RKO (cell line): ENCODE data around the gene CPT1A.

ENCODE experiments used
- DNase-seq: peaks from one replicate; pipeline ENCODE4 v3.0.0-alpha.2; 2016; ENCODE audit warnings: low spot score

Gene CPT1A

DNA sequence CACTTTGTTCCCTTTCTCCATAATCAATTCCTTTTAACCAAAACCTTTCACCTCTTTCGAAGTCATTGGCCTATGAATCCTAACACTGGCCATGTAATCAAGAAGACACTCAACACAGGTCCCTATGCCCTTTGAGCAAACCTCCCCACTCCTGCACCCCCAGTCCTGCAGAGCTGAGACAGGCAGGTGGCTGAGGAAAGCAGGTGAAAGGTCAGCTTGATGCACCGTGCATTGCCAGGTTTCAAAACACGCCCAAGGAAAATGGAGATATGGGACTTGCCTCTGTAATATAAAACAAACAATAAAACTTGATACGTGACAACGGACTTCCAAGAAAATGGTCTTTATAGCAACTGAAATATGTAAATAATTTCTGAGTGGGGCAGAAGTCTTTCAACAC lies 10.6 kb downstream of the CPT1A start:
- DNase-seq, result no peak

DNA sequence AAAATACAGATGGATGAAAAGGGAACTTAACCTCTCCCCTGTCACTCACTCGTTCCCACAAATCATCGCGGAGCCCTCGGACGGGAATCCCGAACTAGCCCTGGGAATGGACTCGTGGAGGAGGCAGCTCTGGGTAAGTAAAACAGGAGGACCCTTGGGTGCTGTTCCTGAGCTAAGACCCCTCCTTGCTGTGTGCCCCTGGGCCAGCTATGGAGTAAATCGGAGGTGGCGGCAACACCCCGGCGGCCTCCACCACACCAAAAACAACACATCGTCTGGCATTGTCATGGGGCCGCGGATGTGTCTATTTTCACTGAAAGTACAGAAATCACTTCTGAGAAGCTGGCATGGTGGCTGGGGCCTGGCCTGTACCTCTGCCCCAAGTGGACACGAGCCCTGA lies 12.1 kb downstream of the CPT1A start:
- no peak for DNase-seq

DNA sequence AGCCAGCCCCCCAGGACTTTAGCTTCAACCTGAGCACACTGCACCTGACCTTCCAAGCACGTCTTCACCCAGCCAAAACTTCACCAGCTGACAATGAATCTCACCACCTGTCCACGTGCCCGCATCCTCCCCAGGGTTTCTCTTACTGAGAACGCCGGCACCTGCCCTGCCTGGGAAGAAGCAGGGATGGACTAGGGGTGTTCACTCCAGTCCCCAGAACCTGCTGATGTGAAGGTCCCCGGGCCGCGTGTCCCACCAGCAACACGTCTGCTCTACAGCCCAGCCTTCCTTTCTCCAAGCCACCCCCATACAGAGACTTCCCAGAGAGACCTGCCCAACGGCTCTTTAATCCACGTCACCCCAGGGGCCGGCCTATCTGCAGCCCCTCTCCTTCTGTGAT lies 12.8 kb downstream of the CPT1A start:
- no peak for DNase-seq

DNA sequence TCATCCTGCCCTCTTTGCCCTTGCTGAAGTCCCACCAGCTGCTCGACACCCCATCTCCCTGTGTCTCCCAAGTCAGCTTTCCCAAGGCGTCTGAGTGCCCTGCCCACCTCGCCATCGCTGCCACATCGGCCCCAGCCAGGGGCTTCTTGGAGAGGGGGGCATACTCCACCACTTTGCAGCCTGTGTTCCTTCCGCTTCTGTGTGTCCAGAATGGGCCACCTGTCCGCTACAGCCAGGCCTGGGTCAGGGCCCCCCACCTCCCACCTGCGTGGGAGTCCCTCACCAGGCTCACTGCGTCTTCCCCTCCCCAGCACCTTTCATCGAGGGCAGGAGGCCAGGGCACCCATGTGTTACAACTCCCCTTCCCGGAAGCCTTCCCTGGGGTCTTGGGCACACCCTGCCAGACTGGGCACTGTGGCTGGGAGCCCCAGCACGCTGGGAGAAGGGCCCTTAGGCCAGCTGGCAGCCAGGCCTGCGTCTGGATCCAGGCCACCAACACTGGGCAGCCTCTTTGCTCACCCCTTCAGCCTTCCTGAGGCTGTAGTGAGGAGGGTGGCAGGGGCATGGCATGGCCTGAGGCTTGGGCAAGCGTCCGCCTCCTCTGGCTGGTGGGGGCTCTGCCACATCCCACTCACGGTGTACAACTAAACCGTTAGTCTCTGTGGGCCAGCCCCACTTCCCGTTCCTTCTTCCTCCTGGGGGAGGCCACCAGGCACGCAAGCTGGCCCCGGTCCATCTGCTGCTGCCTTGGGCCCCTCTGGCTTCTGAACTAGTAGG lies 13.4 kb downstream of the CPT1A start:
- no peak for DNase-seq

DNA sequence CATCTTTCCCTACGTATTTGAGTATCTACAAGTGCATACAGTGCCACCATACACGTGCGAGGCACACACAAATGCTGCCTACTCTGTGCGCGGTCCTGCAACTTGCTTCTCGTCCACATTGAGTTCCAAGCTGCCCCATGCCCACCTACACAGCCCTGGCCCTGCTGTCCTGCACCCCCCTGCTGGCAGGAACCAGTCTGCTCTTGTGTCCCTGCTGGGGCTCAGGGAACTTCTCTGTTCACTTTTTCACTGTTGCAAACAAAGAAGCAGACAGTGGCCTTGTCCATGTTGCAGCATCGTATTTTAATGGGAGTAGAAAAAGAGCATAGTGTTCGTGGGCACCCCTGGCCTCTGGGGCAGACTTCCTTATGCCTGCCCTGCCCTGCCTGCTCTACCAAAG lies 14.0 kb downstream of the CPT1A start:
- no peak for DNase-seq

DNA sequence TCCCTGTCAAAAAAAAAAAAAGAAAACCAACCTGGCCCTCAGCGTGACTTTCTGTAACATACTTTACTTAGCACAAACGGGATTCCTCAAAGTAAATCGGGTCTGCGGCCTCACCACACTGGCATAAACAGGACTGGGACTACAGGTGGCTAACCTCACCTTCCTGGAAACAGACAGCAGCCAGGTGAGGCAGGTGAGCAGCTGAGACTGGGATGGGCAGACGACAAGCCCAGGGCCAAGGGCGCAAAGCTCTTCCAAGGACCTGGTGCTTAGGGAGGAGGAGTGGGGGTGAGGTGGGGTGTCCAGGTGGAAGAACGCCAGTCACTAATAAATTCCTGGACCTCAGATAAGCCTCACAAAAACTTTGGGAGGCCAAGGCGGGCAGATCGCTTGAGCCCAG lies 15.0 kb downstream of the CPT1A start:
- no peak for DNase-seq

DNA sequence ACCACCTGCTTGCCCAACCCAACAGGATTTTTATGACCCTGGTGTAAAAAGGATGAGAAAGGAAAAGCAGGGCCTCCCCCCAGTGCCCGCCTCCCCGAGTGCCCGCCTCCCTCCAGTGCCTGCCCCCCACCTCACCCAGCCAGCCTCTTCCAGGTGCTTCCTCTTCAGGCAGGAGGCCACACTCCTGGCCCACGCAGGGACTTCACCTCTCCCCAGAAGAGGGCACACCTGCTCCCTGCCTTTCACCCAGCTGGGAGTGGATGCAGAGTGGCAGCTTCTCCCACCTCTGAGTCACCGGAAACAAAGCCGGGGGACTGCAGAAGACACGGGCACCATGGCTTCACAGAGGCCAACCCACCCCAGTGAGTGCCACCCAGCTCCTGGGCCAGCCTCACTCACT lies 16.1 kb downstream of the CPT1A start:
- DNase-seq, result no peak

DNA sequence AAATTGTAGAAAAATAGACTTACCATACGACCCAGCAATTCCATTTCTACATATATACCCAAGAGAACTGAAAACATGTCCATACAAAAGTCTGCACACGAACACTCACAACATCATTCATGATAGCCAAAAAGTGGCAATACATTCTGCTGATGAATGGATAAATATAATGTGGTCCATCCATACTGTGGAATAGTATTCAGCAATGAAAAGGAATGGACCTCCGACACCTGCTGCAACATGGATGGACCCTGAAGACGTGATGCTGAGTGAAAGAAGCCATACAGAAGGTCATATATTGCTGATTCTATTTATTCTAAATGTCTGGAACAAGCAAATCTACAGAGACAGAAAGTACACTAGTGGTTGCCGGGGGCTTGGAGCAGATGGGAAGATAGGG lies 19.2 kb downstream of the CPT1A start:
- DNase-seq, result no peak

DNA sequence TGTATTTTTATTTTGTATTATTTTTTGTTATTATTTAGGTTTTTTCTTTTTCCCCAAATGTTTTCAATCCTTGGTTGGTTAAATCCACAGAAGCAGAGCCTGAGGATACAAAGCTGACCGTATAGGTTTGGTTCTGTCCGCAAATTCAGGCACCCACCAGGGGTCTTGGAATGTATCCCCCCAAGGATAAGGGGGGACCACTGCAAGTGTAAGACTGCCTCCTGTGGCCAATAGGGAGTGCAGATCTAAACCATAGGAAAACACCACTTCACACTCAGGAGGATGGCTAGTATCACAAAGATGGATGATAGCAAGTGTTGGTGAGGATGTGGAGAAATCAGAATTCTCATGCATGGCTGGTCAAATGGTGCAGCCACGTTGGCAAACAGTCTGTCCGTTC lies 20.0 kb downstream of the CPT1A start:
- DNase-seq, result no peak

DNA sequence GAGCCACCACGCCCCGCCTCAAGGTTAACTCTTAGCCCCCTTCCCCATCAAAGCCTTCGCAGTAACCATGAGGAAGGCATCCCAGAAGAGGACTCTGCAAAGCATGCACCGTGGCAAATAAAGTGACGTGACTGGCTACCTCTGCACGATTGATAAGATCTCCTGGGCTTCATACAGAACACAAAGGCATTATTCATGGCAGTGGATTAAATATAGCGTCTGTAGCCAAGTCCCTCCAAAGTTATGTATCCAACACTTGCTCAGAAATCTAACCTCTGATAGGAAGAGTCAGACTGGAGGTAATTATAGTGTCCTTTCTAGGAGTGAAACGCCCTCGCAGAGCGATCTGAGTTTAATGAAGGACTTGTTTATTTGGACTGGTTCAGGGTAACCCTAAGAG lies 22.4 kb downstream of the CPT1A start:
- DNase-seq, result no peak

DNA sequence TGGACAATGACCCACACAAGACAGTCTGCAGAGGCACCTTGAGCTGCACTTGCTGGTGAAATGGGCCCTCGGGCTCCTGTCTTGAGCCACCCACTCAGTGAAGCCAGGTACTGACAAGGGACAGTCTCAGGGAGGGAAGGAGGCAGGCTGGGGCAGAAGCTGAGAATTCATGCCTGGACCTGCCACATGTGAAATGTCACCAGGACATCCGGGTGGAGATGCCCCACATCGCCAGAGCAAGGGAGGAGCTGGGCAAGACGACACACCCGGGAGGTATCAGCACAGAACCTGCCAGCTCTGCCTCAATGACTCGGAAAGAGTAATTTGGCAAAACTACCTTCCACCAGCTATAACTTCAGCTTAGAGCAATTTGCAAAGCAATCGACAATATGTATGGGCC lies 23.5 kb downstream of the CPT1A start:
- DNase-seq, result no peak

DNA sequence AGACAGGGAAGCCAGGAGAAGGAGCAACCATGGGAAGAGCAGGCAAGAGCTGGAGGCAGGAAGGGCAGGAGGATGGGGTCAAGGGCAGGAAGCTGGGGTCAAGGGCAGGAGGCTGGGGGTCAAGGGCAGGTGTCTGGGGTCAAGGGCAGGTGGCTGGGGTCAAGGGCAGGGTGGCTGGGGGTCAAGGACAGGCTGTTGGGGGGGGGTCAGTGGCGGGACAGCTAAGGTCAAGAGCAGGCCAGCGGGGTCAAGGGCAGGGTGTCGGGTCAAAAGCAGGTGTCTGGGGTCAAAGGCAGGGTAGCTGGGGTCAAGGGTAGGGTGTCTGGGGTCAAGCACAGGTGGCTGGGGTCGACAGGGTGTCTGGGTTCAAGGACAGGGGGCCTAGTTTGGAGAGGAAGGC lies 24.2 kb downstream of the CPT1A start:
- DNase-seq, result no peak

DNA sequence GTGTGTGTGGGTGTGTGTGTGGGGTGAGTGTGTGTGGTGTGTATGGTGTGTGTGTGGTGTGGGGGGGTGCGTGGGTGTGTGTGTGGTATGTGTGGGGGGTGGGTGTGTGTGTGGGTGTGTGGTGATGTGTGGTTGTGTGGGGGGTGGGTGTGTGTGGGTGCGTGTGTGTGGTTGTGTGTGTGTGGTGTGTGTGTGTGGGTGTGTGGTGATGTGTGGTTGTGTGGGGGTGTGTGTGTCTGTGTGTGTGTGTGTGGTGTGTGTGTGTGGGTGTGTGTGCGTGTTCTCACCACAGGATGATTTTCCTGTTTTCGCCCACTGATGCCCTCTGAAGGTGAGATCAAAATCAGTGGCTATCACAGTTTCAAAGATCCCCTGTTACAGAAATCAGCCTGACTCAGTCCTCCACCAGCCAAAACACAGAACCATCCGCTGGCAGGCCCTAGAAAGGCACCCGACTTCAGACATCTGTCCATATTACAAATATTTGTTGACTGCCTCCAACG lies 24.7 kb downstream of the CPT1A start:
- DNase-seq, result no peak

DNA sequence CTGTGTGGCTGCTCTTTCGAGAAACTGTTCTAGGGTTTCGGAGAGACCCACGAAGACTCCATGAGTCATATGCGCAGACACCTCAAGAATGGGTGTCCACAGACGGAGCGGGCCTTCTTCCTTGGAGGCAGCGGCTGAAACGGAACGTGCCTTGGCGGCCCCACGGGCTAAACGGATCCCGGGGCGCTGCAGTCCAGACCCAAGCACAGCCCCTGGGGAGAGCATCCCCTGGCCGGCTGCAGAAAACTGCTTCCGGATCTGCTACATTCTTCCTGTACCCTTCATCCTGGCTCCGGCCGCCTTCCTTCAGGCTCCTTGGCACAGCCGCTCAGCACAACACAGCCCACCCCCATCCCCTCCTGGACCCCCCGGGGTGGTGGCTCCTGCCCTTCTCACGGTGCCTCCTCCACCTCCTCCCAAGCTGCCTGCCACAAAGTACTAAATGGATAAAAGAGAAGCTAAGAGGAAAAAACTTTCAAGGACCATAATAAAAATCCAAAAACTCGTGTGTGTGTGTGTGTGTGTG lies 25.4 kb downstream of the CPT1A start:
- DNase-seq, result no peak

DNA sequence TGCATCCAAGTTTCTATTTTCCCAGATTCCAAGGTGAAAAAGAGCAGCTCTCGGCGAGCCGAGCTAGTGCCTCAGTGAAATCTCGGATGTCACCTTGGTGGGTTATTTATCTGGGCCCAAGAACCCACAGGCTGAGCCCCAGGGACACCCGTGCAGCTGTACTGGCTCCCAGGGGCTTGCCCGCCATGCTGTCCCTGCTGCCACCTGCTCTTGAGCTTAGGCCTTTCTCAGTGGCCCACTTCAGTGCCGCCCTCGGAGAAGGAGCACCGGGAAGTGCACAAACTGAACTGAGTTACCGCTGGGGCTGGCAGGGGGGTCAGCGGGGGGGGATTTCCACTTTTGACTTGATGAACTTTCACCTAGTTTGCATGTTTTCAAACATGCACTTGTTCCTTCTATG lies 27.9 kb downstream of the CPT1A start:
- DNase-seq, result no peak

DNA sequence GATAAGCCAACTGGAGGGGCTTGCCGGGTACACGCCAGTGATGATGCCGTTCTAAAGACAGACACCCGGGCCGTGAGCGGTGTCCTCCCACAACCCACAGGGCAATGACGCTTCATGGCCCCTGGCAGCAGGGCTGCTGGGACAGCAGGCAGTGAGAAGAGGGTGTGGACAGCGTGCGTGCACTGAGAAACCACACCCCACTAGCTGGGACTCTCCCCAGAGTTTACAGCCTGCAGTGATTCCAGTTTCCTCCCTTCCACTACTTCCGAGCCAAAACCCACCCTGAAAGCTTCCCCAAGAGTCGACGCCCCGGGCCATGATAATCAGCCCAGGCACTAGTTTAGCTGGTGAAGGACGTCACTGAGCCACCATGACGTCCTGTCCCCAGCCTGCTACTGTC lies 29.2 kb downstream of the CPT1A start:
- DNase-seq, result no peak

DNA sequence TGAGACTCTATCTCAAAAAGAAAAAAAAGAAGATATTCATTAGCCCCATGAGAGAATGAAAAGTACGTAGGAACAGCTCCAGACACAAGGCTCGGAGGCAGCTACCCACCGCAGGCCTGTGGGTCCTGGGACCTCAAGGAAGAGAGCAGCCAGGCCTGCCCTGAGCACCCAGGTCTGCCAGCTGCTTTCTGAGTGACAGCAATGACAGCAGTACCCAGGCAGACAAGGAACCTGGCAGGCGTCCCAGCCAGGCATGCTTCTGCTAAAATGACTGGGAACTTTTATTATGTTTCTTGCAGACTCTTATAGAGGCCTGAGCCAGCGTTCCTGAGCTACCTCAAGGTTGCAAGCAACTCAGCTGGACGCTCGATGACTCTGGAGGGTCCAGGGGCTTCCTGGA lies 31.6 kb downstream of the CPT1A start:
- DNase-seq, result no peak

DNA sequence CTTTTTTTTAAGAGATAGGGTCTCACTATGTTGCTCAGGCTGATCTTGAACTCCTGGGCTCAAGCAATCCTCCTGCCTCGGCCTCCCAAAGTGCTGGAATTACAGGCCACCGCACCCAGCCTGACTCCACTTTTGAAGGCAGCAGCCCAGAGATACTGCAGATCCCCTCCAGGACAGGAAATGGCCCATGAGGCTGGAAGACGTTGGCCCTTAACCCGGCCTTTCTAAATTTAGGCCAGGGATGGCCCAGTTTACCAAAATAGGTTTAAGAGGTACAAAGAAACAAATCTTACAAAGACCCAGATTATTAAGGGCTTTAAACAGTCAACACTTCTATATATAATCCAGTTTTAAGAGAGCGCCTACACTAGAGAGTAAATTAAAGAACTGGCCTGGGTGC lies 32.2 kb downstream of the CPT1A start:
- no peak for DNase-seq

DNA sequence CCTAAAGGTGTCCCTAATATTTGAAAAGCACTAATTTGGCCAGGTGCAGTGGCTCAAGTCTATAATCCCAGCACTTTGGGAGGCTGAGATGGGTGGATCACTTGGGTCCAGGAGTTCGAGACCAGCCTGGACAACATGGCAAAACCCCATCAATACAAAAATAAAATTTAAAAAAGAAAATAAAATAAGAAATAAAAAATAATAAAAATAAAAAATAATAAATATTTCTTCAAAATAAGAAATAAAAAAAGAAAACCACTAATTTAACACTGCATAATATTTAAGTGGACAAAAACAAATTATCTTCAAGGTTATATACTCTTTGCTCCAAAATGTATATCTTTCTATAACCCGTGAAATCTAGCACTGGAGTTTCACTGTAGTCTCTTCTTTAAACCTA lies 32.9 kb downstream of the CPT1A start:
- DNase-seq, result no peak

DNA sequence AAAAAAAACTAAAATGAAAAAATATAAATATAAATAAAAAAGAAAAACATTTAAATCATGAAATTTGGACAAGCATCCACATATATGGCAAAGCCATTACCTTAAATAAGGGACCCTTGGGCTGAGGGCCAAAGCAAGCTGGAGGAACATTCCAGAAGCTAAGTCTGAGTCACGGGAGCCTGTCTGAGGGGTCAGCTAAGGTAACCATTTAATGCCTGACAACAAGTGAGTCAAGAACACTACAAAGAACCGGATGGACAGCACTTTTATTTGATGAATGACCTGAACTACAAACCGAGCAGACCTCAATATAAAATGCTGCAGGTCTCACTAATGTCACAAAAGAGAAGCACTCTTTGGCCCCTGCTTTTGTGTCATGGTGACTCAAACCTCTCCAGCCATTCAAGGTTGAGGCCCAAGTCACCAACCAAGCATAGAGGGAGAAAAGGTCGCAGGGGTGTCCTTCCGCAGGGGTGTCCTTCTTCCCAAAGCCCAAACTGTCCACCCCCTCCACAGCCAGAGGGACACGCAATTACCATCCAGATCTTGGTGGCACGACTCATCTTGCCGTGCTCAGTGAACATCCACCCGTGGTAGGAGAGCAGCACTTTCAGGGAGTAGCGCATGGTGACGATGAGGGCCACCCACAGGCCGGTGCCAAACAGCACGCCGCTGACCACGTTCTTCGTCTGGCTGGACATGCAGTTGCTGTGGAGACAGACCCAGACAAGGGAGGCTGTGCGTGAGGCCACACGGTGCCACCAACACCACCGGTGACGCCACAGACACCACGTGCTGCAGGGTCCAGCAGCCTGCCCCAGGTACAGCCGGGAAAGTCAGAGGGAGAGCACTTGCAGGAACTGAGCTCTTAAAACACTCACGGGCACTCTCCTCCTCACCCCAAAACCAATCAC lies 34.5 kb downstream of the CPT1A start:
- no peak for DNase-seq

DNA sequence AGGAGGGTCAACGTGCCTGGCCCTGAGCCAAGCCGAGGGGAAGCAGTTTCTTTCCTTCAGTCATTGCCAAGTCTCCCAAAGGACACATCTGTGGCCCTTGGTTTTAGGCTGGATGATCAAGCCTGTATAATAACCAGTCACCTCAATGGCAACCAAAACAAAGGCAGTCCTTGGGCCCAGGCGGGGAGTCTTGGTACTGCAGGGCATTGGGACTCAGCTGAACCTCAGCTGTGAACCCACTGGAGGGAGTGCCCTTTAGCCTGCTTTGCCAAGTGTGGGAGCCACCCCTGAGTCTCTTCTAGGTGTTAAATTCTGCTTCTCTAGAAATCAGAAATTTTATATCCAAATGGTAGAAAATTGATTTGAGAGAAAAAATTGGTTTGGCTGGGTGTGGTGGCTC lies 36.9 kb downstream of the CPT1A start:
- no peak for DNase-seq

DNA sequence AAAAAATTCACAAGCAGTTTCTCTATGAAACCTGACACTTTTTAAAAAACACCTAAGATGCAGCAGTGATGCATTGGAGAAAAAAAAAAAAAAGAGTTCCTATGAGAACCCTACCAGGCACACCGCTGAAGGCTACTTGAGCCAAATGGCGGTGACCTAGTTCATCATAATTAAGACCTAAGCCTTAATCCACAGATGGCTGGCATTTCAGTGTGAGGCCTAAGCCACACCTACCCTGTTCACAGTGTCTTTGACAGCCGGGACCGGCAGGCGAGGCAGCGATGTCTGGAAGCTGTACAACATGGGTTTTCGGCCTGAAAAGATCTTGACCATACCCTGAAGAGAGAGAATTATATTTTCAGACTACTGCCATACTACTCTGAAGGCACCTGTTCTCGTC lies 38.0 kb downstream of the CPT1A start:
- no peak for DNase-seq

DNA sequence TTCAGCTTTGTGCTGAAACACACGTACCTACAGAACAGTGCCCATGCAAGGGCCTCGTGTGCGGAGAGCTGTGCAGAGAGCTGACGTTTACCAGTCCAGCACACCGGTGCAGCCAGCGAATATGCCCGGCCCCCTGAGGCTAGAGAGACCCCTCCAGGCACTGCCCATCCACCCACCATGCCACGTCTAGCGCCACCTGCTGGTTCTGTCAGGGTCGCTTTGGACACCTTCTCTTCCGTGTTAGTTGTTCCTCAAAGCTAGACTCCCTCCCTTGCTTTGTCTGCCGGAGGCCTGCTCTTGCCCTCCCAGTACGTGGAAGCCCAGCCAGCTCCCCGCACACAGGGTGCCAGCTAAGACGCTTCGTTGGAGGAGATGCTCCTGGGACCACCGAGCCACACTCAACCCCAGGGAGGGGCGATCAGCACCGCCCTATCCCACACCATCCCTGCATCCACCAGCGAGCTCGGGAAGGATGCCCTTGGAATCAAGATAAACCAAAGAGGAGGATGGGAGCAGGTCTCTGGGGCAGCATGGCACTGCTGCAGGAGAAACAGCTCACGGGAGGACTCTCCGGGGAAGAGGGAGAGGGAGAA lies 43.4 kb downstream of the CPT1A start:
- no peak for DNase-seq
